Neural progenitor cell (in vitro differentiated cells): ENCODE results near the gene TBC1D32. TPM values are rescaled to one million over a fixed set of nuclear protein-coding genes. Genes with fewer than 3 reads are reported as not detected.
"Not testable (repeated sequence)": the region's sequence is repeated elsewhere in the genome, so short reads cannot be mapped to it uniquely, and the experiment has no call there.

ENCODE experiments used
- DNase-seq: peaks from one replicate; pipeline ENCODE4 v3.0.0-alpha.2; 2016; ENCODE audit warnings: low spot score
- H2AFZ ChIP-seq: fragments of 200-600 bp; sonication (generic); replicated peaks from 2 replicates; pipeline ENCODE4 v1.6.1; 2016; ENCODE audit warnings: antibody characterized with exemption
- H3F3A ChIP-seq: fragments of 200-600 bp; sonication (generic); 2 replicates; pipeline ENCODE4 v1.6.1; 2016; ENCODE audit warnings: antibody characterized with exemption, low read depth
- H3K27ac ChIP-seq: fragments of 200-600 bp; sonication (generic); 2 replicates; pipeline ENCODE4 v1.5.1; 2016; ENCODE audit warnings: mild to moderate bottlenecking
- H3K27me3 ChIP-seq: fragments of 200-600 bp; sonication (generic); 2 replicates; pipeline ENCODE4 v1.6.1; 2016; ENCODE audit warnings: mild to moderate bottlenecking, moderate library complexity
- H3K36me3 ChIP-seq: fragments of 200-600 bp; sonication (generic); 2 replicates; pipeline ENCODE4 v1.5.1; 2016
- H3K4me1 ChIP-seq: fragments of 200-600 bp; sonication (generic); 2 replicates; pipeline ENCODE4 v1.6.1; 2016; ENCODE audit warnings: mixed run types
- H3K4me2 ChIP-seq: fragments of 200-600 bp; sonication (generic); 2 replicates; pipeline ENCODE4 v1.6.1; 2016
- H3K4me3 ChIP-seq: fragments of 200-600 bp; sonication (generic); 2 replicates; pipeline ENCODE4 v1.5.1; 2016
- H3K79me2 ChIP-seq: fragments of 200-600 bp; sonication (generic); 2 replicates; pipeline ENCODE4 v1.6.1; 2016; ENCODE audit warnings: low read depth
- H3K9ac ChIP-seq: fragments of 200-600 bp; sonication (generic); 2 replicates; pipeline ENCODE4 v1.6.1; 2016
- H3K9me3 ChIP-seq: fragments of 200-600 bp; sonication (generic); 2 replicates; pipeline ENCODE4 v1.5.1; 2016; ENCODE audit warnings: low read depth
- H4K20me1 ChIP-seq: fragments of 200-600 bp; sonication (generic); 2 replicates; pipeline ENCODE4 v1.6.1; 2016; ENCODE audit warnings: low read depth
- H3K27ac Mint-ChIP-seq: 3 replicates; pipeline ENCODE4 v1.8.0; 2021; ENCODE audit warnings: mixed read lengths
- H3K27me3 Mint-ChIP-seq: 2 replicates; pipeline ENCODE4 v1.8.0; 2022; ENCODE audit warnings: low read depth, mild to moderate bottlenecking, inconsistent platforms, moderate library complexity, mixed read lengths; ENCODE audit not compliant: insufficient read depth
- H3K36me3 Mint-ChIP-seq: 3 replicates; pipeline ENCODE4 v1.8.0; 2021; ENCODE audit warnings: mixed read lengths
- H3K4me1 Mint-ChIP-seq: 3 replicates; pipeline ENCODE4 v1.8.0; 2021; ENCODE audit warnings: mixed read lengths
- H3K4me3 Mint-ChIP-seq: 3 replicates; pipeline ENCODE4 v1.8.0; 2021; ENCODE audit warnings: mild to moderate bottlenecking, moderate library complexity, mixed read lengths
- H3K9me3 Mint-ChIP-seq: 3 replicates; pipeline ENCODE4 v1.8.0; 2020; ENCODE audit warnings: mixed read lengths
- CTCF ChIP-seq: fragments of 200-600 bp; sonication (generic); IDR thresholded peaks from 2 replicates; pipeline ENCODE4 v1.5.1; 2017; ENCODE audit warnings: antibody characterized with exemption, mild to moderate bottlenecking
- EZH2 ChIP-seq: fragments of 200-600 bp; sonication (generic); IDR thresholded peaks from 2 replicates; pipeline ENCODE4 v1.6.1; 2017; ENCODE audit warnings: antibody characterized with exemption, mild to moderate bottlenecking, moderate library complexity
- EZH2phosphoT487 ChIP-seq: fragments of 200-600 bp; sonication (generic); IDR thresholded peaks from 2 replicates; pipeline ENCODE4 v1.6.1; 2017; ENCODE audit warnings: antibody characterized with exemption
- total RNA-seq: library from RNA; depleted of rRNA; stranded (reverse); fragments of >200 nt; gene quantifications from 2 replicates; pipeline ENCODE4 v1.2.3, GENCODE V29; 2015; ENCODE audit warnings: low replicate concordance

TBC1D32 gene
- total RNA-seq, 1 donor from 2014 or later: 29.7 TPM

DNA sequence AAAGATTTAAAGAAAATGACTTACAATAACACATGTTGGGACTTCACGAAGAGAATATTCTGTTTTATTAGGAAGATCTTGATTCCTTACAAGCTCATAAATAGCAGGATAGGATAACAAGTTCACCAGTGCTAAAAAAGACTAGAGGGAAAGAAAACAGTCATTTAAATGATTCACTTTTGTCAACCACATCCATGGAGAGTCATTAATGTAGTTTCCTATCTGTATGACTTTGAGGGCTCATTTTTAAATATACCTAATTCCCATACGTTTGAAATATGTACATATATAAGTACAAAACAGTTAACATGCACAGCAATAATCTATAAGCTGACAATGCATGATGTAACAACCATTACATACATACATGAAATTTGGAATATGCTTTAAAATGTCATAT lies 111.1 kb downstream of the TBC1D32 start:
- Mint-ChIP-seq H3K9me3 (peaks cover 2% of the 10 kb centered on the region), H3K36me3 (peaks cover 3% of the 10 kb centered on the region), H3K27ac (no peak overlapping the region), H3K4me1 (peaks cover 5% of the 10 kb centered on the region), H3K4me3 (no peak overlapping the region), H3K27me3 (peaks cover 2% of the 10 kb centered on the region)
- TF ChIP-seq EZH2phosphoT487 (no peak), EZH2 (no peak), CTCF (no peak)
- no peak for DNase-seq
- Histone ChIP-seq H3K4me1 (no peaks in the 10 kb centered on the region), H3K36me3 (no peaks in the 10 kb centered on the region), H3K4me2 (no peak overlapping the region), H2AFZ (no peak overlapping the region), H3K79me2 (no peaks in the 10 kb centered on the region), H3K4me3 (no peak overlapping the region), H3K9ac (no peak overlapping the region), H3K9me3 (no peaks in the 10 kb centered on the region), H3F3A (no peaks in the 10 kb centered on the region), H3K27me3 (no peaks in the 10 kb centered on the region), H4K20me1 (no peaks in the 10 kb centered on the region), H3K27ac (no peak overlapping the region)

DNA sequence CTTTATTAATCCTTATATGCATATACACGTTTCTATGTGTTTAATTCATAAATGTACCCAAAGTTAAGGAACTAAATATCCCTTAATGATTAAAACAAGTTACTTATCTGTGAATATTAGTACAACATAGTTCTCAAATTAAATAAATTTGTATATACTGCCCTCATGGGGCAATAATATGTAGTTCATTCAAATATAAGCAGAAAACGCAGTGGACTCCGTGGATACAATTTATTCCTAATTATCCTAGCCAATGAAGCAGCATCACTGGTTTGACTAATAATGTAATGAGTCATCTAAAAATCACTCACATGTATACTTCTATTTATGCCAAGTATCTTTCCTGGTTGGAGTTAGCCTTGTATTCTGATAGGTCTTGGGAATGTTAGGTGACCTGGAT lies 111.6 kb downstream of the TBC1D32 start:
- no peak for DNase-seq
- no peak overlapping the region for H3K27ac Mint-ChIP-seq
- Histone ChIP-seq H3K4me2 (no peak overlapping the region), H3K79me2 (no peaks in the 10 kb centered on the region), H3K9me3 (no peaks in the 10 kb centered on the region), H3K9ac (no peak overlapping the region), H3K36me3 (no peaks in the 10 kb centered on the region), H3K27ac (no peak overlapping the region), H3K4me3 (no peak overlapping the region), H3K27me3 (no peaks in the 10 kb centered on the region), H2AFZ (no peak overlapping the region), H3F3A (no peaks in the 10 kb centered on the region), H3K4me1 (no peaks in the 10 kb centered on the region), H4K20me1 (no peaks in the 10 kb centered on the region)
- H3K9me3 Mint-ChIP-seq: peaks cover 4% of the 10 kb centered on the region
- no peak overlapping the region for H3K4me3 Mint-ChIP-seq
- H3K36me3 Mint-ChIP-seq: peaks cover 7% of the 10 kb centered on the region
- peaks cover 5% of the 10 kb centered on the region for H3K4me1 Mint-ChIP-seq
- peaks cover 2% of the 10 kb centered on the region for H3K27me3 Mint-ChIP-seq
- TF ChIP-seq EZH2: no peak
- TF ChIP-seq CTCF: peak; percentile 28
- TF ChIP-seq EZH2phosphoT487: no peak

GRCh38 chr6:121216928-121217327 lies 117.4 kb downstream of the TBC1D32 start:
- Histone ChIP-seq H4K20me1 (no peaks in the 10 kb centered on the region), H3K4me3 (no peak overlapping the region), H3K27ac (no peak overlapping the region), H3K79me2 (no peaks in the 10 kb centered on the region), H3F3A (no peaks in the 10 kb centered on the region), H3K4me1 (no peaks in the 10 kb centered on the region), H3K27me3 (no peaks in the 10 kb centered on the region), H3K9me3 (no peaks in the 10 kb centered on the region), H3K9ac (no peak overlapping the region), H2AFZ (no peak overlapping the region), H3K36me3 (no peaks in the 10 kb centered on the region), H3K4me2 (no peak overlapping the region)
- Mint-ChIP-seq H3K9me3 (peaks cover 5% of the 10 kb centered on the region), H3K27ac (no peak overlapping the region), H3K4me1 (no peaks in the 10 kb centered on the region), H3K27me3 (peaks cover 2% of the 10 kb centered on the region), H3K36me3 (peaks cover 8% of the 10 kb centered on the region), H3K4me3 (no peak overlapping the region)
- no peak for TF ChIP-seq EZH2phosphoT487
- no peak for TF ChIP-seq CTCF
- TF ChIP-seq EZH2: no peak
- DNase-seq: no peak

DNA sequence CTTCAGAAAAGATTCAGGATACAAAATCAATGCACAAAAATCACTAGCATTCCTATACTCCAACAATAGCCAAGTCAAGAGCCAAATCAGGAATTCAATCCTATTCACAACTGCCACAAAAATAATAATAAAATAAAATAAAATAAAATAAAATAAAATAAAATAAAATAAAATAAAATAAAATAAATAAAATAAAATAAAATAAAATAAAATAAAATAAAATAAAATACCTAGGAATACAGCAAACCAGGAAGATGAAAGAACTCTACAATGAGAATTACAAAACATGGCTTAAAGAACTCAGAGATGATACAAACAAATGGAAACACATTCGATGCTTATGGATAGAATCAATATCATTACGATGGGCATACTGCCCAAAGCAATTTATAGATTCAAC lies 120.9 kb downstream of the TBC1D32 start:
- not testable (repeated sequence) for H3K9me3 ChIP-seq, H2AFZ ChIP-seq, H3K27ac ChIP-seq, H3K27ac Mint-ChIP-seq, H3K9me3 Mint-ChIP-seq, H3K4me1 ChIP-seq, H3K4me2 ChIP-seq, H3K4me3 ChIP-seq, H3K27me3 Mint-ChIP-seq, H3K4me1 Mint-ChIP-seq, H3K36me3 ChIP-seq, H3K4me3 Mint-ChIP-seq, H3K36me3 Mint-ChIP-seq, H3K27me3 ChIP-seq, H4K20me1 ChIP-seq, H3K79me2 ChIP-seq, DNase-seq, H3K9ac ChIP-seq, H3F3A ChIP-seq
